Mesenchymal stem cell (in vitro differentiated cells and primary cell): Measurements from ENCODE around the gene CSNK2A1.
A peak's percentile ranks its signal among the peaks of the same experiment; 100 is the strongest.
"Not testable (repeated sequence)": the region's sequence is repeated elsewhere in the genome, so short reads cannot be mapped to it uniquely, and the experiment has no call there.

Source experiments
- DNase-seq: peaks from one replicate; pipeline ENCODE4 v3.0.0-alpha.2; 2013
- H2AFZ ChIP-seq: one replicate; pipeline ENCODE4 v1.6.1; 2013; ENCODE audit warnings: low read depth, mild to moderate bottlenecking, control low read depth, inconsistent platforms, low read length, moderate library complexity
- H2AK5ac ChIP-seq: 2 replicates; pipeline ENCODE4 v1.6.1; 2013; ENCODE audit warnings: low read length, moderate library complexity, mild to moderate bottlenecking, inconsistent platforms; ENCODE audit not compliant: severe bottlenecking
- H2BK120ac ChIP-seq: one replicate; pipeline ENCODE4 v1.6.1; 2013; ENCODE audit warnings: low read depth, mild to moderate bottlenecking, inconsistent platforms, low read length, moderate library complexity
- H2BK12ac ChIP-seq, 2 experiments: one replicate each; pipeline ENCODE4 v1.6.1; 2013; ENCODE audit warnings: inconsistent platforms in 2 of 2, low read length in 2 of 2, mild to moderate bottlenecking in 2 of 2, moderate library complexity in 2 of 2, control low read depth in 1 of 2
- H2BK15ac ChIP-seq: one replicate; pipeline ENCODE4 v1.6.1; 2013; ENCODE audit warnings: mild to moderate bottlenecking, low read depth, inconsistent platforms; ENCODE audit not compliant: poor library complexity, severe bottlenecking
- H2BK5ac ChIP-seq: 2 replicates; pipeline ENCODE4 v1.6.1; 2013; ENCODE audit warnings: low read depth, mild to moderate bottlenecking, low read length, control low read depth, inconsistent platforms; ENCODE audit not compliant: poor library complexity, severe bottlenecking
- H3K14ac ChIP-seq, 2 experiments: one replicate each; pipeline ENCODE4 v1.6.1; 2013; ENCODE audit warnings: inconsistent platforms in 2 of 2, low read length in 2 of 2, control low read depth in 1 of 2, mild to moderate bottlenecking in 1 of 2, moderate library complexity in 1 of 2
- H3K18ac ChIP-seq, 2 experiments: one replicate each; pipeline ENCODE4 v1.6.1; 2013; ENCODE audit warnings: inconsistent platforms in 2 of 2, low read length in 2 of 2, control low read depth in 1 of 2, low read depth in 1 of 2, mild to moderate bottlenecking in 1 of 2
- H3K23ac ChIP-seq, 2 experiments: one replicate each; pipeline ENCODE4 v1.6.1; 2013; ENCODE audit warnings: inconsistent platforms in 2 of 2, low read length in 2 of 2, mild to moderate bottlenecking in 2 of 2, moderate library complexity in 2 of 2, control low read depth in 1 of 2
- H3K27ac ChIP-seq: 2 replicates; pipeline ENCODE4 v1.5.1; 2013; ENCODE audit warnings: mild to moderate bottlenecking, moderate library complexity, low read length, control low read depth, inconsistent platforms; ENCODE audit not compliant: poor library complexity, severe bottlenecking
- H3K27me3 ChIP-seq, 2 experiments: 2 replicates each; pipeline versions ENCODE4 v1.6.1 to v1.7.0; 2013; ENCODE audit warnings: low read length in 2 of 2, mild to moderate bottlenecking in 2 of 2, moderate library complexity in 2 of 2, control low read depth in 1 of 2, inconsistent platforms in 1 of 2; ENCODE audit not compliant: control insufficient read depth in 1 of 2, insufficient read depth in 1 of 2
- H3K36me3 ChIP-seq, 2 experiments: 2 replicates each; pipeline versions ENCODE4 v1.6.1 to v1.7.0; 2013; ENCODE audit warnings: low read length in 2 of 2, control low read depth in 1 of 2, inconsistent platforms in 1 of 2, low read depth in 1 of 2, mild to moderate bottlenecking in 1 of 2; ENCODE audit not compliant: insufficient read depth in 2 of 2, control insufficient read depth in 1 of 2
- H3K4ac ChIP-seq, 2 experiments: one replicate each; pipeline ENCODE4 v1.6.1; 2013; ENCODE audit warnings: inconsistent platforms in 2 of 2, low read length in 2 of 2, mild to moderate bottlenecking in 2 of 2, moderate library complexity in 2 of 2, control low read depth in 1 of 2, low read depth in 1 of 2
- H3K4me1 ChIP-seq: 2 replicates; pipeline ENCODE4 v1.6.1; 2013; ENCODE audit warnings: low read depth, low read length, control low read depth; ENCODE audit not compliant: control insufficient read depth, insufficient read depth
- H3K4me2 ChIP-seq: 2 replicates; pipeline ENCODE4 v1.6.1; 2013; ENCODE audit warnings: low read length, mild to moderate bottlenecking, inconsistent platforms; ENCODE audit not compliant: poor library complexity, severe bottlenecking
- H3K4me3 ChIP-seq, 2 experiments: 2 replicates each; pipeline versions ENCODE4 v1.5.1 to v1.7.0; 2013; ENCODE audit warnings: low read length in 2 of 2, mild to moderate bottlenecking in 2 of 2, control low read depth in 1 of 2, low read depth in 1 of 2; ENCODE audit not compliant: insufficient read depth in 1 of 2
- H3K79me1 ChIP-seq: replicated peaks from 2 replicates; pipeline ENCODE4 v1.6.1; 2013; ENCODE audit warnings: mild to moderate bottlenecking, control low read depth, low read length, inconsistent platforms; ENCODE audit not compliant: poor library complexity, severe bottlenecking
- H3K9ac ChIP-seq: 2 replicates; pipeline ENCODE4 v1.7.0; 2013; ENCODE audit warnings: mild to moderate bottlenecking, low read length, moderate library complexity
- H3K9me3 ChIP-seq: 2 replicates; pipeline ENCODE4 v1.7.0; 2013; ENCODE audit warnings: mild to moderate bottlenecking, low read length; ENCODE audit not compliant: control insufficient read depth
- H4K8ac ChIP-seq: one replicate; pipeline ENCODE4 v1.6.1; 2013; ENCODE audit warnings: inconsistent platforms, mild to moderate bottlenecking, low read length, moderate library complexity
- H4K91ac ChIP-seq: one replicate; pipeline ENCODE4 v1.6.1; 2013; ENCODE audit warnings: mild to moderate bottlenecking, low read length, inconsistent platforms
- WGBS: methylation state at CpG from one replicate; pipeline ENCODE4 v1.1.7; 2013; ENCODE audit warnings: mixed read lengths; 5-methylcytosine and 5-hydroxymethylcytosine counted together

CSNK2A1 gene

DNA sequence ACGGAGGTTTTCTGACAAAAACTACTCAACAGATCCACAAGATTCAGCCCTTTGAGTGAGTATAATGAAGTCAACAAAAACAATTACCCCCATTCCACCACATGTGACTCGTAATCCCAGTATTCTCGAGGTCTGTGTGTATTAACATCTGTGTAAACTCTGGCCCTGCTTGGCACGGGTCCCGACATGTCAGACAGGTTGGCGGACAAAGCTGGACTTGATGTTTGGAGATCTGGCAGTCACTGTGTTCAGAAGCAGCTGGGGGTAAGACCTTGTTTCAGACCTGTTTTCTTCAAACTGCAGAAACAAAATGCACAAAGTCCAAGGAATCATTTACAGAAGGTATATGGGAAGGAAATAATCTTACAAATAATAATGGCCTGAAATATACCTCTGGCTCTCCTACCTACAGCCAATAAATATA lies 35.2 kb downstream of the CSNK2A1 start:
- not testable (repeated sequence) for H3K4ac ChIP-seq, H2AK5ac ChIP-seq, H2BK12ac ChIP-seq, H4K8ac ChIP-seq, H3K4me3 ChIP-seq, H3K27ac ChIP-seq, H3K9ac ChIP-seq, H2BK15ac ChIP-seq, H2BK120ac ChIP-seq, H2AFZ ChIP-seq, H3K14ac ChIP-seq, H4K91ac ChIP-seq, H3K27me3 ChIP-seq, H3K4me2 ChIP-seq, H3K9me3 ChIP-seq, H2BK5ac ChIP-seq, H3K18ac ChIP-seq, H3K4me1 ChIP-seq, H3K23ac ChIP-seq
- peaks cover 3 to 45% of the 10 kb centered on the region in 2 experiments for H3K36me3 ChIP-seq
- WGBS = no CpG with 5 or more reads among the region's 6 CpGs
- peaks cover 12% of the 10 kb centered on the region for H3K79me1 ChIP-seq
- peak; percentile 23 for DNase-seq

DNA sequence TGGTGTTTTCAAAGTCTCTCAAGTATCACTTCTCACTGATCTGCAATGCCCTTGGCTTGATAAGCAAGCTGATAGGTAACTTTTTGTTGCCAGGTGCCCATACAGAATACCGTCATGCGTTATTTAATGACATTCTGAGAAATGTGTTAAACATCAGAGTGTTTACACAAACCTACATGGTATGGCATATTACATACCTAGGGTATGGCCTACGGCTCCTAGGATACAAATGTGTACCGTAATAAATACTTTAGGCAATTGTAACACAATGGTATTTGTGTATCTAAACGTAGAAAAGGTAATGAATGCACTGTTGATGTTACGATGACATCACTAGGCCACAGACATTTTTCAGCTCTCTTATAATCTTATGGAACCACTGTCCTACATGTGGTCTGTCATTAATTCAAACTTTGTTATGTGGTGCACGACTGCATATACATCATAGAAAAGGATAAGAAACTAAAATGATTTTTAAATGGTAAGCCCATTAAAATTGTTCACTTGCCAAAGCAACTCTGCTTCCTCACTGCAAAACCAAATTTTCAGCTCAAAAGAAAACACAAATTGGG lies 35.7 kb downstream of the CSNK2A1 start:
- no peak overlapping the region for H4K91ac ChIP-seq
- no peak overlapping the region for H2AK5ac ChIP-seq
- H3K36me3 ChIP-seq = peaks cover 8 to 50% of the 10 kb centered on the region in 2 experiments
- H3K4me2 ChIP-seq = no peak overlapping the region
- no peak overlapping the region for H3K14ac ChIP-seq
- WGBS = 88% methylated on average over 5 of the region's 7 CpGs
- no peaks in the 10 kb centered on the region for H3K27me3 ChIP-seq
- no peaks in the 10 kb centered on the region for H3K4me1 ChIP-seq
- no peak overlapping the region for H3K27ac ChIP-seq
- H3K23ac ChIP-seq = no peak overlapping the region
- peak; percentile 10 for DNase-seq
- H3K9ac ChIP-seq = no peak overlapping the region
- no peaks in the 10 kb centered on the region for H3K9me3 ChIP-seq
- H3K18ac ChIP-seq = no peak overlapping the region
- no peak overlapping the region for H2BK15ac ChIP-seq
- H2BK120ac ChIP-seq = no peak overlapping the region
- H2AFZ ChIP-seq = no peak overlapping the region
- H2BK12ac ChIP-seq = no peak overlapping the region
- no peak overlapping the region for H3K4me3 ChIP-seq
- H3K79me1 ChIP-seq = peaks cover 15% of the 10 kb centered on the region
- no peak overlapping the region for H4K8ac ChIP-seq
- H3K4ac ChIP-seq = no peak overlapping the region
- no peak overlapping the region for H2BK5ac ChIP-seq

DNA sequence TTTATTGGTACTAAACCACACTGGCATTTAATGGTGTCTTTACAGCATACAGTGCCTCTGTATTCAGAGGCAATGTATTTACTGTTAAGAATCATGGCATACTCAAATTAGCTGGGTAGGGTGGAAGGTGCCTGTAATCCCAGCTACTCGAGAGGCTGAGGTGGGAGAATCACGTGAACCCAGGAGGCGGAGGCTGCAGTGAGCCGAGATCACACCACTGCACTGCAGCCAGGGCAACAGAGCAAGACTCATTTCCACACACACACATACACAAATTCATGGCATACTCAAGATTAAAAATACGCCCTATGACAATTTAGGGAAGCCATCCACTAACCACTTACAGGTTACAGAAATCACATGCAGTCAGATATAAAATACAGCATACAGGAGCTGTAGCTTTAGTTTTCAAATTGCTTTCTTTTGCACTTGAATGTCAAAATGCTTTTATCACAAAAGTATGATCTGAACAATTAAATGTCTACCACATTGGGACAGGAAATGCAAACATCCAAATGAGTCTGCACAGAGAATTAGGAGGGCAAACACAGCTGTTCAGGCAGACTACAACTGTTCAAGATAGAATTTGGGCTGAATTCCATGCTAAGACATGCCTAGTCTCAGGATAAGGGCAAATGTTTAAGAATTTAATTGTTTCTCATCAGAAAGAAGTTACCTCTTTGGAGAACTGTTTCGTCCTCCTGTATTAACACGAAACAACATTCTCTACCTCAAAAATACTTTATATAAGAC lies 36.4 kb downstream of the CSNK2A1 start:
- Histone ChIP-seq H3K79me1 (peaks cover 18% of the 10 kb centered on the region), H2BK15ac (no peak overlapping the region), H3K9me3 (no peaks in the 10 kb centered on the region), H3K23ac (no peak overlapping the region), H3K4me2 (no peak overlapping the region), H2BK120ac (no peak overlapping the region), H3K4me3 (no peak overlapping the region), H3K4ac (no peak overlapping the region), H2BK12ac (no peak overlapping the region), H3K27ac (no peak overlapping the region), H2AFZ (no peak overlapping the region), H3K4me1 (no peaks in the 10 kb centered on the region), H3K27me3 (no peaks in the 10 kb centered on the region), H4K91ac (no peak overlapping the region), H2AK5ac (no peak overlapping the region), H2BK5ac (no peak overlapping the region), H3K18ac (no peak overlapping the region), H3K9ac (no peak overlapping the region), H3K36me3 (peaks cover 8 to 56% of the 10 kb centered on the region in 2 experiments), H4K8ac (no peak overlapping the region), H3K14ac (no peak overlapping the region)
- 97% methylated on average over 7 of the region's 7 CpGs for WGBS
- no peak for DNase-seq

DNA sequence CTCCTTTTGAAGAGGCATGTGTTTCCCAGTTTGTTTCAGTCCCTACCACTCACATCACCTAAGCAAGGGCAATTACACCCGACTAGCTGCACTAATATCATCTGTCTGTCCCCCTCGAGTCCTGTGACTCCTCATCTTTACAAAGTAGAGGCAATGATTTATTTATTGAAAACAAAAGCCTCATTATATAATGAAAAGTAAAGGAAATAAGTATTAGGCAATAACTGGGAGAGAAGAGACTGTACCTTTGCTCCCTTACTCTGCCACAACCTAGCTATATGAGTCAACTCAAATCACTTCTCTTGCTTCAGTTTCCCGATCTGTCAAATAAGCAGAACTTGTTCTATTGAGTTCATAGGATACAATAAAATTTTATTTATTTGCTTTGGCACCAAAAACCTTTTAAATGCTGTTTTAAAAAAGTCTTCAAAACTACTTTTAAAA lies 38.9 kb downstream of the CSNK2A1 start:
- Histone ChIP-seq H3K4me1 (no peaks in the 10 kb centered on the region), H3K36me3 (peaks cover 11 to 73% of the 10 kb centered on the region in 2 experiments), H3K4me3 (no peak overlapping the region), H2BK12ac (no peak overlapping the region), H3K27me3 (no peaks in the 10 kb centered on the region), H3K9me3 (no peaks in the 10 kb centered on the region), H2AFZ (no peak overlapping the region), H3K23ac (no peak overlapping the region), H3K79me1 (peaks cover 22% of the 10 kb centered on the region), H3K9ac (no peak overlapping the region), H3K14ac (no peak overlapping the region), H2BK120ac (no peak overlapping the region), H3K4ac (no peak overlapping the region), H3K27ac (no peak overlapping the region), H3K18ac (no peak overlapping the region), H2AK5ac (no peak overlapping the region), H2BK15ac (no peak overlapping the region), H4K91ac (no peak overlapping the region), H2BK5ac (no peak overlapping the region), H4K8ac (no peak overlapping the region), H3K4me2 (no peak overlapping the region)
- no peak for DNase-seq
- no CpG with 5 or more reads among the region's 3 CpGs for WGBS
